K562 (cell line): ENCODE data around the gene FKBP1B. TPM values are rescaled to one million over a fixed set of nuclear protein-coding genes. Genes with fewer than 3 reads are reported as not detected.
A peak's percentile ranks its signal among the peaks of the same experiment; 100 is the strongest.

Experiments
- HNRNPL ChIP-seq: fragments of 200-400 bp; formaldehyde crosslinking; IDR thresholded peaks from 2 replicates; pipeline ENCODE4 v1.6.1; 2017; ENCODE audit warnings: low read depth, mild to moderate bottlenecking, low read length
- JUNB ChIP-seq: fragments of 450-650 bp; formaldehyde crosslinking; conservative IDR thresholded peaks from 2 replicates; pipeline ENCODE4 v1.4.0; 2020; ENCODE audit warnings: mild to moderate bottlenecking
- KDM4B ChIP-seq, 2 experiments: fragments of 450-650 bp in 1 of 2; sonication (generic) in 1 of 2; IDR thresholded peaks; 2 replicates each; pipeline ENCODE4 v1.6.1; 2016 to 2017; ENCODE audit warnings: borderline replicate concordance in 2 of 2, antibody characterized with exemption in 1 of 2, low read depth in 1 of 2, mild to moderate bottlenecking in 1 of 2
- KDM5B ChIP-seq: fragments of 200-600 bp; sonication (generic); IDR thresholded peaks from 2 replicates; pipeline ENCODE4 v1.6.1; 2012; ENCODE audit warnings: low read depth, mild to moderate bottlenecking, moderate library complexity, low read length, control low read depth, inconsistent platforms; ENCODE audit not compliant: insufficient replicate concordance
- RBM34 ChIP-seq: fragments of 200-400 bp; formaldehyde crosslinking; IDR thresholded peaks from 2 replicates; pipeline ENCODE4 v1.6.1; 2018; ENCODE audit warnings: low read length, borderline replicate concordance; ENCODE audit not compliant: insufficient read depth
- SIRT6 ChIP-seq: IDR thresholded peaks from one replicate; pipeline ENCODE4 v1.6.1; 2012; ENCODE audit warnings: low read depth, mild to moderate bottlenecking, control low read depth, inconsistent platforms, low read length, moderate library complexity
- TSHZ1 ChIP-seq: fragments of 250-450 bp; sonication (Bioruptor Pico); IDR thresholded peaks from 2 replicates; pipeline ENCODE4 v1.4.0; 2020; ENCODE audit warnings: mild to moderate bottlenecking, moderate library complexity
- ZBTB2 ChIP-seq: fragments of 450-650 bp; IDR thresholded peaks from 2 replicates; pipeline ENCODE4 v1.6.1; 2016; ENCODE audit warnings: antibody characterized with exemption
- ZBTB7A ChIP-seq: IDR thresholded peaks from 2 replicates; pipeline ENCODE4 v1.6.1; 2011; ENCODE audit warnings: low read depth, mild to moderate bottlenecking, low read length, moderate library complexity, borderline replicate concordance; ENCODE audit not compliant: control insufficient read depth
- ZFP91 ChIP-seq: sonication (generic); formaldehyde crosslinking; IDR thresholded peaks from 2 replicates; pipeline ENCODE4 v1.8.0; 2022; ENCODE audit warnings: mild to moderate bottlenecking, missing genetic modification reagents
- ZFPM2 ChIP-seq: fragments of 250-450 bp; sonication (Bioruptor Pico); IDR thresholded peaks from 2 replicates; pipeline ENCODE4 v1.5.1; 2022; ENCODE audit warnings: mild to moderate bottlenecking
- ZNF263 ChIP-seq: sonication (generic); formaldehyde crosslinking; IDR thresholded peaks from 2 replicates; pipeline ENCODE4 v1.8.0; 2022; ENCODE audit warnings: mild to moderate bottlenecking, missing genetic modification reagents, borderline replicate concordance
- ZNF551 ChIP-seq: fragments of 250-450 bp; sonication (Bioruptor Pico); IDR thresholded peaks from 2 replicates; pipeline ENCODE4 v1.5.0; 2021; ENCODE audit warnings: mild to moderate bottlenecking, moderate library complexity
- ZNF592 ChIP-seq: fragments of 450-650 bp; IDR thresholded peaks from 2 replicates; pipeline ENCODE4 v1.6.1; 2017; ENCODE audit warnings: antibody characterized with exemption, mild to moderate bottlenecking
- polyA plus RNA-seq, 8 experiments: library from polyadenylated mRNA; depleted of rRNA in 4 of 8; stranded (reverse) in 5 of 8; unstranded in 3 of 8; fragments of >200 nt; fragmentation: Nextera tagmentation in 2 of 8; fragmentation: Illumina TruSeq in 1 of 8; extraction: Ambion mirVana in 2 of 8; extraction: Trizol in 1 of 8; gene quantifications; 2 replicates each; pipeline versions ENCODE4 v1.2.1 to v1.2.3, GENCODE V29; 2011 to 2014; ENCODE audit warnings: inconsistent platforms in 1 of 8, missing spikeins in 1 of 8
- total RNA-seq, 7 experiments: library from RNA; depleted of rRNA in 6 of 7; stranded (reverse); fragments of >200 nt in 6 of 7; fragmentation: Illumina TruSeq in 2 of 7; extraction: Trizol in 2 of 7; gene quantifications; 2 replicates each; pipeline versions ENCODE4 v1.2.1 to v1.2.3, GENCODE V29; 2011 to 2021; ENCODE audit warnings: low replicate concordance in 1 of 7

Gene FKBP1B
- total and polyA plus RNA-seq, 9 of the 15 experiments (the other 6 are each of a cell fraction or from before 2014, with no cell fraction given) = 0.58 to 9.4 (median 1.6) TPM

- TF ChIP-seq HNRNPL (peak; percentile 50; the same call in 1 of the 2 replicates), ZNF592 (peak; percentile 8), ZNF551 (no peak), ZBTB2 (no peak), ZNF263 (peak; percentile 30; the same call in 1 of the 2 replicates), KDM5B (peak; percentile 59), ZBTB7A (peak; percentile 93), KDM4B (IDR thresholded peaks at IDR 0.05; ENCODE audit: borderline replicate concordance in 2 of 2, low read depth in 1 of 2) (0 out of 4 replicates have a peak, but pooled peaks of 1 of the 2 experiments have one; percentile 28), TSHZ1 (CRISPR knock-in tag) (no peak), JUNB (CRISPR knock-in tag) (no peak), RBM34 (no peak), SIRT6 (no peak), ZFP91 (no peak), ZFPM2 (CRISPR knock-in tag) (0 out of 2 replicates have a peak, but pooled peaks have one; percentile 13)
Observed at GRCh38 chr2:24010477-24011249, 38.9 kb upstream of the FKBP1B start (continued).
